ENCODE measurements around the gene PTPRG.
"Not testable (repeated sequence)": the region's sequence is repeated elsewhere in the genome, so short reads cannot be mapped to it uniquely, and the experiment has no call there.

Gene PTPRG

DNA sequence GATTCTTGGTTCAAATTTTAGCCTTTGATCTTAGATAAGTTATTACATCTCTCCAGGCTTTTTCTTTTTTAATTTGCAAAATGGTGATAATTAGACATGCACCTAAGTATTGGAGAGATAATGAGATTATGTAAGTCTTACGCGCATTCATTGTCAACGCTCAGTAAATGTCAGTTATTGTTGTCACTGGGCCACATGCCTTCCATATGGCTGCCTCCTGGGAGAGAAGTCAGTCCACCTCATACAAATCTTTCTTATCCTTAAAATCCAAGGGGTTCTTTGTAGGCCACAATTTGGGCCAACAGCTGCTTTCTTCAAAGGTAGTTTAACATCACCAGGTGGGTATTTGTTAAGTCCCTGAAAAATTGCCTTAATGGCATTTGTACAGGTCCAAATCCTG, 25.5 kb upstream of the PTPRG start:
- no peaks in the 10 kb centered on the region for H3K36me3 ChIP-seq (replicated peaks)
- DNase-seq = no peak
- no peak overlapping the region for H3K4me3 ChIP-seq (ENCODE audit: low read depth, low read length)
- in situ Hi-C loops (cut with HindIII; ENCODE audit: low pct_ligation_motif_present, low sequenced_read_pairs) = no loop called here
- TF ChIP-seq, protein P1, sequence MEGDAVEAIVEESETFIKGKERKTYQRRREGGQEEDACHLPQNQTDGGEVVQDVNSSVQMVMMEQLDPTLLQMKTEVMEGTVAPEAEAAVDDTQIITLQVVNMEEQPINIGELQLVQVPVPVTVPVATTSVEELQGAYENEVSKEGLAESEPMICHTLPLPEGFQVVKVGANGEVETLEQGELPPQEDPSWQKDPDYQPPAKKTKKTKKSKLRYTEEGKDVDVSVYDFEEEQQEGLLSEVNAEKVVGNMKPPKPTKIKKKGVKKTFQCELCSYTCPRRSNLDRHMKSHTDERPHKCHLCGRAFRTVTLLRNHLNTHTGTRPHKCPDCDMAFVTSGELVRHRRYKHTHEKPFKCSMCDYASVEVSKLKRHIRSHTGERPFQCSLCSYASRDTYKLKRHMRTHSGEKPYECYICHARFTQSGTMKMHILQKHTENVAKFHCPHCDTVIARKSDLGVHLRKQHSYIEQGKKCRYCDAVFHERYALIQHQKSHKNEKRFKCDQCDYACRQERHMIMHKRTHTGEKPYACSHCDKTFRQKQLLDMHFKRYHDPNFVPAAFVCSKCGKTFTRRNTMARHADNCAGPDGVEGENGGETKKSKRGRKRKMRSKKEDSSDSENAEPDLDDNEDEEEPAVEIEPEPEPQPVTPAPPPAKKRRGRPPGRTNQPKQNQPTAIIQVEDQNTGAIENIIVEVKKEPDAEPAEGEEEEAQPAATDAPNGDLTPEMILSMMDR (IDR thresholded peaks at IDR 0.05; ENCODE audit: low read depth, low read length, missing control alignments) = no peak
- no peaks in the 10 kb centered on the region for H3K27me3 ChIP-seq (replicated peaks)
- no peak overlapping the region for H3K27ac ChIP-seq

DNA sequence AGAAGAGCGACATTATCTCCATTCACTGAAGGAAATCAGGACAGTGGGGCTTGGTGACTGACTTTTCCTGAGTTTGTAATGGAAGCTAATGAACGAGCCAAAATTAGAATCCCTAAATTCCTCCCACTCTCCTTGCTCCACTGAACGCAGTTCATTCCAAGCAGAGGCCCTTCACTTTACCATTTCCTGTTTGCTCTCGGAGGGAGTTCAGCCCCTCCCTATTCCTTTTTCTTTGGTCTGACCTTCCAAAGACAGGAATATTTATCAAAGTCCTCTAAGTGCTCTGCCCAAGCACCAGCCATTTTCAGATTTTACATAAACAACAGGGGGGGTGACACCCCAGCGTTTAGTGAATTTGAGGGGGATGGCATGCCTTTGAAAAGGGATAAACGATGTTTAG, 24.0 kb upstream of the PTPRG start:
- TF ChIP-seq, protein P1 (IDR thresholded peaks at IDR 0.05; ENCODE audit: low read depth, low read length, missing control alignments) = no peak
- H3K4me3 ChIP-seq (ENCODE audit: low read depth, low read length) = no peak overlapping the region
- no peak for DNase-seq
- no peaks in the 10 kb centered on the region for H3K36me3 ChIP-seq (replicated peaks)
- no peaks in the 10 kb centered on the region for H3K27me3 ChIP-seq (replicated peaks)
- H3K27ac ChIP-seq = no peak overlapping the region
- in situ Hi-C loops (cut with HindIII; ENCODE audit: low pct_ligation_motif_present, low sequenced_read_pairs) = no loop called here

DNA sequence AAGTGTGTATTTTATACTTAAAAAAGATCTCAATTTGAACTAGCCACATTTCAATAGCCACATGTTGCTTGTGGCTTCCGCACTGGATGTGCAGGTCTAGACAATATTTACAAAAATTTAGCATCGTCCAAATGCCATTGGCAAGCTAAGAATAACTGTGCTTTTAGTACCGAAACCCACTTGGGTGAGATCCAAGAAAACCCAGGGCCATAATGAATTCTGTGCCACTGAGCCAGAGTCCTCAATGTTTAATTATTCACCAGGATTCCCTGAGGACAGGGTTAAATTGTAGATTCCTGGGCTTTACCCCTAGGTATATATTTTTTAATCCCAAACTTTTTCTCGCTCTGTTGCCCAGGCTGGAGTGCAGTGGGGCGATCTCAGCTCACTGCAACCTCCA, 22.9 kb upstream of the PTPRG start:
- Histone ChIP-seq H3K4me3 (ENCODE audit: low read depth, low read length) (no peak overlapping the region), H3K27me3 (replicated peaks) (no peaks in the 10 kb centered on the region), H3K36me3 (replicated peaks) (no peaks in the 10 kb centered on the region), H3K27ac (no peak overlapping the region)
- DNase-seq = no peak
- in situ Hi-C loops (cut with HindIII; ENCODE audit: low pct_ligation_motif_present, low sequenced_read_pairs) = no loop called here
- TF ChIP-seq, protein P1 (IDR thresholded peaks at IDR 0.05; ENCODE audit: low read depth, low read length, missing control alignments) = no peak

DNA sequence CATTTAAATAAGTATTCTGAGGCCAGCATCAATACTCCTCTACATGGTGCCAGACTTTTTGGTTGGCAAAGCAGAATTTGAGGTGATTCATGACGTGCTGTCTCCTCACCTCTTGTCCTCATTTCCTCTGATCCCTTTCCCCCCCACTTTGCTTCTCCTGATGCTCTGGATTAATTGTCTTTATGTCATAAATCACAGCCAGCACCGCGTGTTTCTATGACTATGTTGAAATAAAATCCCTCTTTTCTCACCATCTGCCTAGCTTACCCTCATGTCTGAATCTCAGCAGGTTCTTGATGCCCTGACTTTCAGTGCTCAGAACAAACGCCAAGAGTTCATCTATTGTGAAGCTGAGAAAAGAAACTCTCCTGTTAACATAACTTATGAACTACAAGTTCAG, 19.7 kb upstream of the PTPRG start:
- no peaks in the 10 kb centered on the region for H3K36me3 ChIP-seq (replicated peaks)
- H3K27ac ChIP-seq = no peak overlapping the region
- TF ChIP-seq, protein P1 (IDR thresholded peaks at IDR 0.05; ENCODE audit: low read depth, low read length, missing control alignments) = no peak
- in situ Hi-C loops (cut with HindIII; ENCODE audit: low pct_ligation_motif_present, low sequenced_read_pairs) = no loop called here
- no peak for DNase-seq
- H3K4me3 ChIP-seq (ENCODE audit: low read depth, low read length) = no peak overlapping the region
- H3K27me3 ChIP-seq (replicated peaks) = no peaks in the 10 kb centered on the region

DNA sequence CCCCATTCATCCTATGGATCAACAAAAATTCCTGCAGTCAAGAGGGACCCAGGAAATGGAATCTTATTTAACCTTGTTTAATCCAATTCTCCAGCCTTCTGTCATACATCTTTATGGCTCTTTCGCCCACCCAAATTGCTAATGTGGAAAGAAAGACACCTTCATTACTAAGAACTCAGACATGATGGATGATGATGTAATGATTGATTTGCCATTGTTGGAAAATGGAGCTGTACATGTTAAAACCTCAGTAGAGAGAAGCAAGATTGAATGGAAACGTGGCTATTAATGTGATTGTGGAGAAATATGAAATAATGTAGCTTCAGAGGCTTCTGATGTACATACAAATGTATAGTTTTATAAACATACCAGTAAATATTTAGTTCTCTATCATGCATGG, 15.7 kb upstream of the PTPRG start:
- Histone ChIP-seq H3K27ac (no peak overlapping the region), H3K36me3 (replicated peaks) (no peaks in the 10 kb centered on the region), H3K4me3 (ENCODE audit: low read depth, low read length) (no peak overlapping the region), H3K27me3 (replicated peaks) (no peaks in the 10 kb centered on the region)
- no peak for DNase-seq
- TF ChIP-seq, protein P1 (IDR thresholded peaks at IDR 0.05; ENCODE audit: low read depth, low read length, missing control alignments) = no peak
- in situ Hi-C loops (cut with HindIII; ENCODE audit: low pct_ligation_motif_present, low sequenced_read_pairs) = no loop called here

DNA sequence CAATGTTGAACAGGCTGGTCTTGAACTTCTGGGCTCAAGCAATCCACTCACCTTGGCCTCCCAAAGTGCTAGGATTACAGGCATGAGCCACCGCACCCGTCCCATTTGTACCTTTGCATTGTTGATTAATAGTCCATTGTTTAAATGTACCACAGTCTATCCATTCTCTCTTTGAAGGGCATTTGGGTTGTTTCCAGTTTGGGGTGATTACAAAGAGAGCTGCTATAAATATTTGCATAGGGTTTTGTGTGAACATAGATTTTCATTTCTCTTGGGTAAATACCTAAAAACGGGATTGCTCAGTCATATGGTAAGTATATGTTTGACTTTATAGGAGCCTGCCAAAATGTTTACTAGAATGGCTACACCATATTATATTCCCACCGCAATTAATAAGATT, 13.7 kb upstream of the PTPRG start:
- DNase-seq = no peak
- in situ Hi-C loops (cut with HindIII; ENCODE audit: low pct_ligation_motif_present, low sequenced_read_pairs) = no loop called here

DNA sequence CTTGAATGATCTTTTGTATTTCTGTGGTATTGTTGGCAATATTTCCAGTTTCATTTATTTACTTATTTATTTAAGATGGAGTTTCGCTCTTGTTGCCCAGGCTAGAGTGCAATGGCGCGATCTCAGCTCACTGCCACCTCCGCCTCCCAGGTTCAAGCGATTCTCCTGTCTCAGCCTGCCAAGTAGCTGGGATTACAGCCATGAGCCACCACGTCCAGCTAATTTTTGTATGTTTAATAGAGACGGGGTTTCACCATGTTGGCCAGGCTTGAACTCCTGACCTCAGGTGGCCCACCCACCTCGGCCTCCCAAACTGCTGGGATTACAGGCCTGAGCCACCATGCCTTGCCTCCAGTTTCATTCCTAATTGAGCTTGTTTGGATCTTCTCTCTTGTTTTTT, 8.7 kb upstream of the PTPRG start:
- not testable (repeated sequence) for H3K4me3 ChIP-seq (ENCODE audit: low read depth, low read length); DNase-seq; H3K27me3 ChIP-seq (replicated peaks); H3K27ac ChIP-seq; H3K36me3 ChIP-seq (replicated peaks)
- in situ Hi-C loops (cut with HindIII; ENCODE audit: low pct_ligation_motif_present, low sequenced_read_pairs) = loop anchor here (25.0 kb wide), 1 partner anchor 310 kb away; no protein-coding TSS in a partner anchor

More for the DNA sequence above, 13.7 kb upstream of the PTPRG start:
- TF ChIP-seq, protein P1 (IDR thresholded peaks at IDR 0.05; ENCODE audit: low read depth, low read length, missing control alignments) = no peak
- H3K4me3 ChIP-seq (ENCODE audit: low read depth, low read length) = no peak overlapping the region
- H3K27ac ChIP-seq = no peak overlapping the region
- H3K27me3 ChIP-seq (replicated peaks) = no peaks in the 10 kb centered on the region
- H3K36me3 ChIP-seq (replicated peaks) = no peaks in the 10 kb centered on the region

Measured in brain microvascular endothelial cell (primary cell).